ENCODE results near the gene ING4.

GRCh38 chr12:6688543-6688998, 25.7 kb upstream of the ING4 start:
- no peak for TF ChIP-seq POLR2A (IDR thresholded peaks at IDR 0.05; ENCODE audit: low read depth, low read length)
- TF ChIP-seq POLR2AphosphoS5 (IDR thresholded peaks at IDR 0.05; ENCODE audit: low read depth, low read length), result no peak

Data from GM12891 (cell line).